ENCODE results near the gene RASAL2. TPM values are rescaled to one million over a fixed set of nuclear protein-coding genes. Genes with fewer than 3 reads are reported as not detected.

RASAL2 gene
- total RNA-seq, 1 donor from 2014 or later, result 44.2 TPM

GRCh38 chr1:178166429-178167024 lies 72.6 kb downstream of the RASAL2 start:
- DNase-seq (ENCODE audit: low read depth) (no peak), FAIRE-seq (no peak)
- Mint-ChIP-seq H3K27me3 (ENCODE audit: low read depth, unreplicated experiment) (no peaks in the 10 kb centered on the region), H3K36me3 (ENCODE audit: low read depth, unreplicated experiment) (no peaks in the 10 kb centered on the region), H3K9me3 (ENCODE audit: unreplicated experiment) (no peaks in the 10 kb centered on the region), H3K4me1 (ENCODE audit: low read depth, unreplicated experiment) (peaks cover 30% of the 10 kb centered on the region), H3K4me3 (ENCODE audit: unreplicated experiment) (no peak overlapping the region), H3K27ac (ENCODE audit: unreplicated experiment) (no peak overlapping the region)
- no peak overlapping the region for H3K4me3 ChIP-seq (ENCODE audit: insufficient read depth, low read depth, low read length)
- TF ChIP-seq, protein P1, sequence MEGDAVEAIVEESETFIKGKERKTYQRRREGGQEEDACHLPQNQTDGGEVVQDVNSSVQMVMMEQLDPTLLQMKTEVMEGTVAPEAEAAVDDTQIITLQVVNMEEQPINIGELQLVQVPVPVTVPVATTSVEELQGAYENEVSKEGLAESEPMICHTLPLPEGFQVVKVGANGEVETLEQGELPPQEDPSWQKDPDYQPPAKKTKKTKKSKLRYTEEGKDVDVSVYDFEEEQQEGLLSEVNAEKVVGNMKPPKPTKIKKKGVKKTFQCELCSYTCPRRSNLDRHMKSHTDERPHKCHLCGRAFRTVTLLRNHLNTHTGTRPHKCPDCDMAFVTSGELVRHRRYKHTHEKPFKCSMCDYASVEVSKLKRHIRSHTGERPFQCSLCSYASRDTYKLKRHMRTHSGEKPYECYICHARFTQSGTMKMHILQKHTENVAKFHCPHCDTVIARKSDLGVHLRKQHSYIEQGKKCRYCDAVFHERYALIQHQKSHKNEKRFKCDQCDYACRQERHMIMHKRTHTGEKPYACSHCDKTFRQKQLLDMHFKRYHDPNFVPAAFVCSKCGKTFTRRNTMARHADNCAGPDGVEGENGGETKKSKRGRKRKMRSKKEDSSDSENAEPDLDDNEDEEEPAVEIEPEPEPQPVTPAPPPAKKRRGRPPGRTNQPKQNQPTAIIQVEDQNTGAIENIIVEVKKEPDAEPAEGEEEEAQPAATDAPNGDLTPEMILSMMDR (IDR thresholded peaks at IDR 0.05; ENCODE audit: insufficient read depth, low read depth, low read length), result no peak
- TF ChIP-seq EZH2 (IDR thresholded peaks at IDR 0.05; ENCODE audit: insufficient read depth, low read length), result no peak
- H3K4me2 ChIP-seq (ENCODE audit: low read length), result no peak overlapping the region
- no peaks in the 10 kb centered on the region for H4K20me1 ChIP-seq (ENCODE audit: insufficient read depth, low read length)
- H3K36me3 ChIP-seq (ENCODE audit: insufficient read depth, low read length), result no peaks in the 10 kb centered on the region
- H3K9me3 ChIP-seq (ENCODE audit: insufficient read depth, low read depth, low read length), result no peaks in the 10 kb centered on the region
- H3K79me2 ChIP-seq (ENCODE audit: insufficient read depth, low read length), result peaks cover 53% of the 10 kb centered on the region
- H3K27ac ChIP-seq (ENCODE audit: low read depth, low read length), result no peak overlapping the region
- H3K4me1 ChIP-seq (ENCODE audit: insufficient read depth, low read length), result peaks cover 12% of the 10 kb centered on the region
- no peak overlapping the region for H3K9ac ChIP-seq (ENCODE audit: low read length)
- H2AFZ ChIP-seq (ENCODE audit: low read depth, low read length), result no peak overlapping the region
- no peaks in the 10 kb centered on the region for H3K27me3 ChIP-seq (ENCODE audit: insufficient read depth, low read length)

DNA sequence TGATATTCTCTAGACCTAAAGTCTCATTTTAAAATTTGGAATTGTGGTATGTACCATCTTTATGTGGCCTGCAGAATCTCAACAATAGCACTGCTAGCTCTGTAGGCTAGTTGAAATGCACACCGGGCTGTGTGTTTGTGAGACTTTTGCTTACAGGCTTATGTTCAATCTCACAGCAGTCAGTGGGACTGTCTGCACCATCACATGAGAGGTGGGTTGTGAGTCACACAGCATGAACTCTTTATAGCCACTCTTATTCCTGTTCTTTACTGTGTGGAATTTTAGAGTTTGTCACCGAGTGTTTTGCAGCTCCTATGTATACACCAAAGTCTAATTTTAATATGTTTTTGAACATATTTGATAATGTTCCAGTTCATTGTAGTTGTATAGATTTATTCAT lies 74.6 kb downstream of the RASAL2 start:
- Histone ChIP-seq H3K9me3 (ENCODE audit: insufficient read depth, low read depth, low read length) (no peaks in the 10 kb centered on the region), H3K36me3 (ENCODE audit: insufficient read depth, low read length) (no peaks in the 10 kb centered on the region), H3K4me3 (ENCODE audit: insufficient read depth, low read depth, low read length) (no peak overlapping the region), H3K79me2 (ENCODE audit: insufficient read depth, low read length) (peaks cover 63% of the 10 kb centered on the region), H3K27me3 (ENCODE audit: insufficient read depth, low read length) (no peaks in the 10 kb centered on the region), H3K27ac (ENCODE audit: low read depth, low read length) (no peak overlapping the region), H3K9ac (ENCODE audit: low read length) (no peak overlapping the region), H3K4me1 (ENCODE audit: insufficient read depth, low read length) (peaks cover 12% of the 10 kb centered on the region), H4K20me1 (ENCODE audit: insufficient read depth, low read length) (peaks cover 5% of the 10 kb centered on the region), H3K4me2 (ENCODE audit: low read length) (peak overlapping the region; percentile 23), H2AFZ (ENCODE audit: low read depth, low read length) (no peak overlapping the region)
- peak; percentile 71 for FAIRE-seq
- Mint-ChIP-seq H3K36me3 (ENCODE audit: low read depth, unreplicated experiment) (no peaks in the 10 kb centered on the region), H3K27ac (ENCODE audit: unreplicated experiment) (no peak overlapping the region), H3K27me3 (ENCODE audit: low read depth, unreplicated experiment) (no peaks in the 10 kb centered on the region), H3K9me3 (ENCODE audit: unreplicated experiment) (no peaks in the 10 kb centered on the region), H3K4me1 (ENCODE audit: low read depth, unreplicated experiment) (peaks cover 39% of the 10 kb centered on the region), H3K4me3 (ENCODE audit: unreplicated experiment) (no peak overlapping the region)
- DNase-seq (ENCODE audit: low read depth), result peak; percentile 74
- TF ChIP-seq, protein P1 (IDR thresholded peaks at IDR 0.05; ENCODE audit: insufficient read depth, low read depth, low read length), result no peak
- no peak for TF ChIP-seq EZH2 (IDR thresholded peaks at IDR 0.05; ENCODE audit: insufficient read depth, low read length)

DNA sequence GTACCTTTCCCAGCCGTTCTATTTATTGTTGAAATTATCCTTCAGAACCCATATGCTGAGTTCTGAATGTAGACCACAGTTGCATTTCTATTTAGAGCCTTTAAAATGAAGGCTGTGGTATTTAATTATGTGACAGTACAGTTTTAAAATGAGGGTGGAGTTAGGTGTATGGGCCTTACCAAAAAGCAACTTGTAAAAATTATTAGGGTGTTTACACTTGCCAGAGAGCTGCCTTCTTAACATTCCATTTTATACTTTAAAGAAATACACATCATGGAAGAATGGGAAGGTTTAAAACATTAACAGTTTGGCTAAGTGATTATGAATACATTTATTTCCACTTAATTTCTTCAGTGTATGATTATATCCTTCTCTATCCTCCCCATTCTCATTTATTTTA lies 75.7 kb downstream of the RASAL2 start:
- Histone ChIP-seq H2AFZ (ENCODE audit: low read depth, low read length) (no peak overlapping the region), H3K27ac (ENCODE audit: low read depth, low read length) (no peak overlapping the region), H3K27me3 (ENCODE audit: insufficient read depth, low read length) (no peaks in the 10 kb centered on the region), H3K4me1 (ENCODE audit: insufficient read depth, low read length) (peaks cover 12% of the 10 kb centered on the region), H4K20me1 (ENCODE audit: insufficient read depth, low read length) (peaks cover 5% of the 10 kb centered on the region), H3K4me3 (ENCODE audit: insufficient read depth, low read depth, low read length) (no peak overlapping the region), H3K36me3 (ENCODE audit: insufficient read depth, low read length) (no peaks in the 10 kb centered on the region), H3K9ac (ENCODE audit: low read length) (no peak overlapping the region), H3K79me2 (ENCODE audit: insufficient read depth, low read length) (peaks cover 62% of the 10 kb centered on the region), H3K9me3 (ENCODE audit: insufficient read depth, low read depth, low read length) (no peaks in the 10 kb centered on the region), H3K4me2 (ENCODE audit: low read length) (no peak overlapping the region)
- Mint-ChIP-seq H3K27ac (ENCODE audit: unreplicated experiment) (no peak overlapping the region), H3K27me3 (ENCODE audit: low read depth, unreplicated experiment) (no peaks in the 10 kb centered on the region), H3K4me3 (ENCODE audit: unreplicated experiment) (no peak overlapping the region), H3K4me1 (ENCODE audit: low read depth, unreplicated experiment) (peaks cover 45% of the 10 kb centered on the region), H3K9me3 (ENCODE audit: unreplicated experiment) (no peaks in the 10 kb centered on the region), H3K36me3 (ENCODE audit: low read depth, unreplicated experiment) (no peaks in the 10 kb centered on the region)
- no peak for TF ChIP-seq EZH2 (IDR thresholded peaks at IDR 0.05; ENCODE audit: insufficient read depth, low read length)
- TF ChIP-seq, protein P1 (IDR thresholded peaks at IDR 0.05; ENCODE audit: insufficient read depth, low read depth, low read length), result no peak
- FAIRE-seq (no peak), DNase-seq (ENCODE audit: low read depth) (no peak)
